ENCODE results near the gene PTAFR.

The PTAFR gene, protein sequence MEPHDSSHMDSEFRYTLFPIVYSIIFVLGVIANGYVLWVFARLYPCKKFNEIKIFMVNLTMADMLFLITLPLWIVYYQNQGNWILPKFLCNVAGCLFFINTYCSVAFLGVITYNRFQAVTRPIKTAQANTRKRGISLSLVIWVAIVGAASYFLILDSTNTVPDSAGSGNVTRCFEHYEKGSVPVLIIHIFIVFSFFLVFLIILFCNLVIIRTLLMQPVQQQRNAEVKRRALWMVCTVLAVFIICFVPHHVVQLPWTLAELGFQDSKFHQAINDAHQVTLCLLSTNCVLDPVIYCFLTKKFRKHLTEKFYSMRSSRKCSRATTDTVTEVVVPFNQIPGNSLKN

DNA sequence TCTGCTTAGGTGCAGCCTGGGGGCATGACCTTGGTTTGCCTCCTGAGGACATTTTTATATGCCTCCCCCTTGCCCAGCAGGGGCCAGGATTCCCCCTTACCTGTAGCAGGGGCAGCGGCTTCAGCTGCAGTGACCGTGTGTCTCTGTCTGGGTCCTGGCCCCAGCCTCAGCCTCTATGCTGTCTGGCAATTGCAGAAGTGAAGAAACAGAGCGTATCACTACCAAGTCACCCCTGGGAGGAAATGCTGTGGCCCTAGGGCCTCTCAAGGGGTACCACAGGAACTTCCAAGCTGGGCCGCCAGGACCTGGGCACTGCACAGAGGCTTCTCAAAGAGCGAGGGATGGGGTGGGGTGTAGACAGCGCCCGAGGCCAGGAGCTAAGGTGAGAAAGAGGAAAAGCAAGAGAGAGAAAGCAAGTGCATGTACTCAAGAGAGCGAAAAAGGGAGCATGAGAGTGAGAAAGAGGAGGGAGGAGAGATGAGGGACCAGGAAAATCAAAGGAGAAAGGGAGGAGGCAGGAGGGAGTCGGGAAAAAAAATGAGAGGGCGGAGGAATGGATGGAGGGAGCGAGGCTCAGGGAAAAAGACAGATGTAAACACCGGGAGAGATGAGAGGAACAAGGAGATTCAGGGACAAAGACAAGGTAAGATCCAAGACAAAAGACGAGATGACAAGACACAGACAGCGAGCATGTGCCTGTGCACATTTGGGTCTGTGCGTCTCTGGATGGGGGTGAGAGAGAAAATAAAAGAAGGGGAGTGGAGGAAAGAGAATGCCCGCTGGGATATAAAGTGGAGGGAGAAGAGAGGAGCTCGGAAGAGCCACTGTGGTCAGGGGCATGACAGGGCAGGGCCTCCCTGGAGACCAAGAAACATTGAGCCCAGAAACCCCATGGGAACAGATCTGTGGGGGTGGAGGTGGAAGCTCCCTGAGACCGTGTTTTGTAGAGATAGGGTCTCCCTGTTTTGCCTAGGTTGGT lies at the start of gene PTAFR:
PTAFR (minus strand) TSS at position 199 of the 979 bp plus-strand sequence. CDS start 25,669 bp downstream, outside the sequence.
- no peak for DNase-seq

DNA sequence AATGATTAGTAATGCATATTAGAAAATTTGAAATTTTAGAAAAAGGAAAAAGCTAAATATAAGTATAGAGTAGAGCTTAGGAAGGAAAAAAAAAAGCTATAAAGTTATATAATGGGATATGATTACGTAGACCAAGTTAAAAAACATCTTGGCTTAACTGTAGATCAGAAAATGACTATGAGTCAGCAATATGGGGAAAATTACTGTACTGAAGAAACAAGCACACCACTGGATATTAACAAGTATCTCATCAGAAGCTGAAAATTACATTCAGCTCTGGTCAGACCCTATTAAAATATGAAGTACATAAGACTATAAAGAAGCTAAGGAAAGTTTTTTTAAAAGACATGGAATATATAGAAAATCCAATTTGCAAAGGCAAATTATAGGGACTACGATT lies 36.8 kb upstream of the PTAFR start:
- DNase-seq, result no peak

DNA sequence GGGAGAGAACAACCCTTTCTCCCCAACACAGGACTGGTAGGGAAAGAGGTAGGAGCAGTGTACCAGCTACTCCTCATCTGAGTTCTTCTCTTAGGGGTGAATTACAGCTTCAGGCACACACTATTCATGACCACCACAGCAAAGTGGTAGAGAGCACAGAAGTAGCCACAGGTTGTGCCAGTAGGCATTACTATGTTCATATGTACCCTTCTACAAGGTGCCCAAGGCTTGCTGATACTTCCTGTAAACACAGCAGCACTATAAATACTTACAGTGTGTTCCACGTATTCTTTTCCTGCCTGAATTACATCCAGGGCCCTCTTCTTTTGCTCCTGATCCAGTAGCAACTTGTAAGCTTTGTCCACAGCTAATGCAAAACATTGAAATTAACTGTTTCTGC lies 33.2 kb upstream of the PTAFR start:
- no peak for DNase-seq

DNA sequence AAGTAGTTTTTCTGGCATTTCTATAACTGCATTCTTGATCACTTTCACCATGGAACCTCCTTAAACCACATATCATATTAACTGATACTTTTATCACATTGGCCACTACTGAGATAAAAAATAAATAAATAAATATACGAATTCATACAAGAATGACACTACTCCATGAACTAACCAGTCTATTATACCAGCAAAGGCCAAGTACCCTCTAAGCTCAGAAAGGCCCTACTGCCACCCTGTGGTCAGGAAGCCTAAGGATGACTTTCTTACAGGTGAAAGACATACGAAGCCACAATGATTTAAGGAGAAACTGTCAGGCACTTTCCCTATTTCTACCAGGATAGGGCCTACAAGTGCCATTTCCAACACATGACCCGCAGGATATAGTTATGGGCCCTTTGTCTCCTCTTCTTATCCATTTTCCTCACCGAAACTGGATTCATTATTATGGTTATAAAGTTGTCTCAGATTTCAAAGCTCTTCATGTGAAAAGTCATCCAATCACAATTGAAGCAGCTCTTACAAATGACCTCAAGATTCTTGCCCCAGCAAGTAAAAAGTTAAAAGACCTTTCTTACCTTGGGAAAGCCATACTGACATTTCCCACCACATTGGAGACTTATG lies 32.4 kb upstream of the PTAFR start:
- DNase-seq, result peak; percentile 60

DNA sequence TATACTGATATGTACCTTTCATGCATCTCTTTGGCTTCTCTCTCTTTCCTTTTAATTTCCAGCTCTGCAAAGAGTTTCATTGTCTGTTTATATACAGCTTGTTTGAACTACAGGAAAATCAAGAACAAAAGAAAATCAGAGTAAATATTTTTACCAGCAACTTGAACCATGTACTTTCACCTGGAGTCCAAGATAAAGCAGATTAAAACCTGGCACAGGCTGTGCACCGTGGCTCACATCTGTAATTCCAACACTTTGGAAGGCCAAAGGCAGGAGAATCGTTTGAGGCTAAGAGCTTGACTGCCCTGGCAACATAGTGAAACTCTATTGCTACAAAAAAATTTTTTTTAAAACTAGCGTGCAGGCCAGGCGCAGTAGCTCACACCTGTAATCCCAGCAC lies 28.8 kb upstream of the PTAFR start:
- no peak for DNase-seq

DNA sequence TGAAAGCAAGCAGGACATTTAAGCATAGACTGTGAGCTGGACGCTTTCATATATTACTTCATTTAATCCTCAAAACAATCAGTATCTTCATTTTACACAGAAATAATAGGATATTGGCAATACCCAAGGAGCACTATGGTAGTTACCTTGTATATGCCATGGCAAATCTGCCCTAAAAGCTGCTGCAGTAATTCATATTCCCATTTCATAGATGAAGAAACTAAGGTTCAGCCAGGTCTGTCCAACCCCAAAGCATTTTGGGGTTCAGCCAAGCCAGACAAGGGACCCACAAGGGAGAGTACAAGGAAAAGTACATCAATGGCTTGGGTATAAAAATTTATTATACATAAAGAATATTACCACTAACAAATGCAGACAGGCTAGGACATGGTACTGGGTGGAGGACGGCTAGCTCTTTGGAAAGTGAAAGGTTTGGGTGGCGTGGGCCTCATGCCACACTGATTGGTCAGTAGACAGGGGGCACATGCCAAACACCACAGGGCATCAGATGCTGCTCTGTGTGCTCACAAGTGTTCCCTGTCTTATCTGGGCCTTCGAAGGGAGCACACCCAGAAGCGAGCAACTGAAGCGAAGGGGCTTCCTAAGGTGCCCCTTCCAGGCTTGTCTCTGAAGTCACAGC lies 23.9 kb upstream of the PTAFR start:
- DNase-seq, result no peak

DNA sequence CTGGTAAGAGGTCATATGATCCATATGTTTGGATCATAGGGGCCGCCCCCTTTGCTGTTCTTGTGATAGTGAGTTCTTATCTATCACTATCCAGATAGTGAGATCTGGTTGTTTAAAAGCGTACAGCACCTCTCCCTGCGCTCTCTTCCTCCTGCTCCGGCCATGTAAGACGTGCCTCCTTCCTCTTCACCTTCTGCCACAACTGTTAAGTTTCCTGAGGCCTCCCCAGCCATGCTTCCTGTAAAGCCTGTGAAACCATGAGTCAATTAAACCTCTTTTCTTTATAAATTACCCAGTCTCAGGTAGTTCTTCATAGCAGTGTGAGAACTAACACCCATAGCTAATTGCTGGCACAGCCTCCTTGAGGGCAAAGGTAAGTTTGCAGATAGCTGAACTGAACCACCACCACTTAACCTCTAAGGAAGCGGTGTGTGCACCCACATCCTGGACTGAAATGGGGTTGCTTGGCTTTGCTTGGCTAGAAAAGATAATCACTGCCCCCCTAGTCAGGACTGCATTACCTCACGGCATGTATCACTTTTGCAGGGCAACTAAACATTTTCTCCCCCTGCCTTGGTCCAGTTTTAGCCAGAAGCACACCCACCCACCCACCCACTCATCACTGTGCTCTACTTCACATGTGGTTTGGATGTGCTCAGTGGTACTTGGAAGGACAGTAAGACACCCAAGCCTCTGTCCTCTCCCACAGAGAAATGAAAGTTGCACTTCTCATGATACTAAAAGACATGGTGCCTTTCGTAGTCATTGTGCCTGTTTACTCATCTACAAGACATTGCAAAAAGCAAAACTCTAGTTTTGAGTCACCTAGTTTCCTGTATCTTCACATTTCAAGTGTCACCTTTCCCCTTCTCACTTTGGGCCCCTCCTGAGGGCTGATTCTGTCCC lies 23.1 kb upstream of the PTAFR start:
- DNase-seq, result peak; percentile 77

DNA sequence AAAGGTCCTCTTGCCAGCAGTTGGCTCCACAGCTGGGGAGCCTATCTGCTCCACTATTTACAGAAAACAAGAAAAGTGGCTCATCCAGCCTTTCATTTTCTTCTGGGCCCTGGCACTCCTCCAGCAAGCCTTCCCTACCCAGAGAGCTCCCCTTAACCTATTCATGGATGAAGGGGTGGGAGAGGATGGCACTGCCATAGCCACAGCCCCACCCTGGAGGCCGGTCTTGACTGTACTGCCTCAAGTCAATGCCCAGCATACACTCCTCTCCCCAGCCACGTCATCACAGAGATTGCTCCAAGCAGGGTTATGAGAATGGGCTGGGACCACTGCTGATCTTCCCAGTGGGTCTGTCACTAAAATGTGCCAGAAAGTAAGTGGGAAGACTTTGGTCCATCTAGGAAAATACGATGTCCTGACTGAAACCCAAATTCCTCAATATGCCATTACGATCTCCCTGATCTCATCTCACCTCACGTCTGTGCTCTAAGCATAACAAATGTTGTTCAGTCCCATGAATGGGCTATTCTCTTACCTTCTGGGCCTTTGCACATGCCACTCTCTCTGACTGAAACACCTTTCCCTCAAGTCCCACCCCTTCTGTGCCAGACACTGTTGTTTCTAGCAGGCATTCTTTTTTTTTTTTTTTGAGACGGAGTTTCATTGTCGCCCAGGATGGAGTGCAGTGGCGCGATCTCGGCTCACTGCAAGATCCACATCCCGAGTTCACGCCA lies 21.4 kb upstream of the PTAFR start:
- DNase-seq, result peak; percentile 21

DNA sequence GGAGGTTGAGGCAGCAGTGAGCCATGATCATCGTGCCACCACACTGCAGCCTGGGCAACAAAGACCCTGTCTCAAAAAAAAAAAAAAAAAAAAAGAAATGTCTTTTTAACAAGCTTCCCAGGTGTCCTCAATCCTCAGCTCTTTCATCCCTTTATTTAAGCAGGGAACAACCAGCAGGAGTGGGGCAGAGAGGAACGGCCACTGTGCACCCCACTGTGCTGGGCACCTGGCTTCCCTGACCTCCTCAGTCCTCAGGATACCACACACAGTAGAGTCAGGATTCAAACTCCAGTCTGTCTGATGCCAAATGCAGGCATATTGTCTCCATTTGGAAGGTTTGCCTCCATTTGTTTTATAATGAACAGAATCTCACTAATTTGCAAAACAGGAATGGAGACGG lies 19.8 kb upstream of the PTAFR start:
- peak; percentile 14 for DNase-seq

DNA sequence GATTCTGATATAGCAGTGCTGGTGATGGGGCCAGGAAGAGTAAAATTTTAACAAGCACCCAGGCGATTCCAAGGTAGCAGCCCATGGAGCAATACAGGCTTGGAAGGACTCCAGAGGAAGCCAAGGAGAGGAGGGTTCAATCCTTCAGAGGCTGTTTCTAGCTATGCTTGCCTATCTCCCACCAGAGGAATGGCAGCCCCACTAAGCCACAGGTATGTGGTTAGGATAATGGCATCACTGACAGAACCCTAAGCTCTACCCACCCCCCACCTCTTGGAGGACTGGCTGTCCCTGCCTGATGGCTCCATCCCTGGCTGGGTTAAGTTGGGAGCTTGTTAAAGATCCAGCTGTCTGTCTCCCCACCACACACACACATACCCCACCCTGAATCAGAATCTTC lies 19.3 kb upstream of the PTAFR start:
- peak; percentile 13 for DNase-seq

DNA sequence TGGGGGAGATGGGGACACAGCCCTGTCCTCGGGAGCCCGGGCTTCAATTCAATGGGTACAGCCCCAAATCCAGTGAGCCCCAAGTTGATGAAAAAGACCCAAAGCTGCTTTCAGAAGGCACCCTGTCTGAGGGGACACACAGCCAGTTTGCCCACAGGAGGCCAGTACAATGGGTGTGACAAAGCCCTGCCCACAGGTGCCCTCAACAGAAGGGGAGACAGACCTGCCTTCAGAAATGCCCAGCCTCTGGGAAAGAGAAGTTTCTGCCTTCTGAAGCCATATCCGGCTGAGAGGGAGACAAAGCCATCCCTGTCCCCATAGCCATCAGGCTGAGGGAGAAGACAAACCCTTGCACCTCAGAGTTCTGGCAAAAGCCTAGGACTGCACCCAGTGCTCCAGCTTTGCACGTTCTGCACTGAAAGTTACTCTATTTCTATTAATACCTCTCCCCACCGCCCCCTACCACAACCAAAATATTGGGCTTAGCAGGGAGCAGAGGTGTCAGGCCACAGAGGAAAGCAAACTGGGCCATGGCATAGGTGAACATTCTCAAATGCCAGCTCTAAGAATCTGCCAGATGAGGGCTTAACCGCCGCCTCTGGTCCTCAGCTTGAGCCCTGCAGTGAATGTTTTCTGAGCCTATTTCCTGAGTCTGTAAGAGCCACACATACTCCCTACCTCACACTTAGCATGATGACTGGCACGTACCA lies 18.0 kb upstream of the PTAFR start:
- DNase-seq, result peak; percentile 22

DNA sequence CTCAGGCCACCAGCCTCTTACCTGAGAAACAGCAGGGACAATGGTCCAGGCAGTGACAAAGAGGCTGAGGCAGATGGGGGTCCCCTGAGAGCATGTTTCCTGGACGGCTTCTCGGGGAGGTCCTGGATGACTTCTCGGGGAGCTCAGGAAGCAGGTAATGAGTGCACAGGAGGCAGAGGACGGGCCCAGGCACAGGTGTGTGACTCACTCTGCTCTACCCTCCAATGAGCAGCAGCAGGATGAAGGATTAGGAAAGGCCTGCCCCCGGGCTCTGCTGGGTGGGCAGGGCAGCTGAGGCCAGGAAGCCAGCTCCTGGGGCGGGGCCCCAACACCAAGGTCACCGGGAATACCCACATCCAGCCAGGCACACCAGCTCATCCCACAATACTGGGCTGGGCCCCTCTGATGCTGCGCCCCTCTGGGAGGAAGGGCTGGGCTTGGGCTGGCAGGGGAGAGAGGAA lies 17.2 kb upstream of the PTAFR start:
- DNase-seq, result peak; percentile 21

DNA sequence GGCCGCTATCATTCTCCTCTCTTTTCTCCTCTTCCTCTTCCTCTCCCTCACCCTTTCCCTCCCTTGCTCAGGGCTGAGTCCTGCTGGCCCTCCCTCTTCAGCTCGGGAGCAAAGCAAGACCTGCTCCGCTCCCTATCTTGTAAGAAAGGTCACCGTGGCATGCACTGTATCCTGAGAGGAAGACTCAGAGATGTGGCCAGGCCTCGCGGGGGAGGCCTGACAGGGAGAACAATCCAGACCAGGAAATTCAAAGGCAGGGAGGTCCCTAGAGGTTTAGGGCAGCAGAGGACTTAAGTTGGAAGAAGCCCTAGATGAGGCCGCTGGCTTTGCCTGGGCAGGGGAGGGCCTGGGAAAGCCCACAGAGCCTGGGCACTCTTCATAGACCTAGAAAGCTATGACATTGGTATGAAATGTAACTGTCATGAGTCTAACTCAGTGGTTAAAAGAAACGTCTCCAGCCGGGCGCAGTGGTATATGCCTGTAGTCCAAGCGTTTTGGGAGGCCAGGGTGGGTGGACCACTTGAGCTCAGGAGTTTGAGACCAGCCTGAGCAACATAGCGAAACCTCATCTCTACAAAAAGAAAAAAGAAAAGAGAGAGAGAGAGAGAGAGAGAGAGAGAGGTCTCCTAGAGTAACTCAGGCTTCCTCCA lies 14.6 kb upstream of the PTAFR start:
- DNase-seq, result no peak

DNA sequence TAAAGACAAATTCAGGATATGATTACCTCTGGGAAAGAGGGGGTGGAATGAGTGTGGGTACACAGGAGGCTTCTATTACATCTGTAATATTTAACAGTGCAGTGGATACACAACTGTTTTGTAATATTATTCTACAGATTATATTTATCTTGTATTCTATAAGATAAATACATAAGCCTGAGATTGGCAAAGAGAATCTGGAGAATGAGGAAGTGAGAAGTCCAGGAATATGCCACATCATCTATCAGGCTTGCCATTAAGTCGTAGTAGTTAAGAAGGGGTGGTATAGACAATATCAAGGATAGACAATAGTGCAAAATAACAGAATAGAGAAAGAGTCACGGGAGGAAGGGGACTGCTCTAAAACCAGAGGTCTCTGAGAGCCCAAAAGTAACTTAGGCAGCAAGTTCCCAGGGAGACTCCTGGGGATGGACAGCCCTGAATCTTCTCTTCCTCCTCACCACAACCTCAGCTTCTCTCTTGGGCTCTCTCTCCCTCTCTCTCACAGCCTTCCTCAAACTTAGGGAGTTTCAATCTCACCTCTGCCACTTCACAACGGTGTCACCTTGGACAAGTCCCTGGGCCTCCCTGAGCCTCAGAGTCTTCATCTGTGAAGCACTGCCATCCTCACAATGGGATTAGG lies 14.0 kb upstream of the PTAFR start:
- DNase-seq, result no peak

DNA sequence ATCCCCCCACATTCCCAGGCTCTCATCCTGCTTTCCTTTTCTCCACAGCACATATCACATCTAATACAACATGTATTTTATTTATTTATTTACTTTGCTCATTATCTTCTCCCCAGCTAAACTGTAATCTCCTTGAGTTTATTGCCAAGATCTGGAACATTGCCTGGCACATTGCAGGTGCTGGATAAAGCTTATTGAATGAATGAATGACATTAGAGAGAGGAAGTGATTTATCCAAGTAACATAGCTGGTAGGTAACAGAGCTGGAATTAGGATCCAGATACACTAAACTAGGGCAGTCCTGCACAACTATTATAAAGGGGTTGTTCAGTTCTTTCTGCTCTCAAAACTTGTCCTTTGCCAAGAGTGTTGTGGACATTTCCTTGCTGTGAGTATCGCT lies 8.6 kb upstream of the PTAFR start:
- DNase-seq, result no peak

DNA sequence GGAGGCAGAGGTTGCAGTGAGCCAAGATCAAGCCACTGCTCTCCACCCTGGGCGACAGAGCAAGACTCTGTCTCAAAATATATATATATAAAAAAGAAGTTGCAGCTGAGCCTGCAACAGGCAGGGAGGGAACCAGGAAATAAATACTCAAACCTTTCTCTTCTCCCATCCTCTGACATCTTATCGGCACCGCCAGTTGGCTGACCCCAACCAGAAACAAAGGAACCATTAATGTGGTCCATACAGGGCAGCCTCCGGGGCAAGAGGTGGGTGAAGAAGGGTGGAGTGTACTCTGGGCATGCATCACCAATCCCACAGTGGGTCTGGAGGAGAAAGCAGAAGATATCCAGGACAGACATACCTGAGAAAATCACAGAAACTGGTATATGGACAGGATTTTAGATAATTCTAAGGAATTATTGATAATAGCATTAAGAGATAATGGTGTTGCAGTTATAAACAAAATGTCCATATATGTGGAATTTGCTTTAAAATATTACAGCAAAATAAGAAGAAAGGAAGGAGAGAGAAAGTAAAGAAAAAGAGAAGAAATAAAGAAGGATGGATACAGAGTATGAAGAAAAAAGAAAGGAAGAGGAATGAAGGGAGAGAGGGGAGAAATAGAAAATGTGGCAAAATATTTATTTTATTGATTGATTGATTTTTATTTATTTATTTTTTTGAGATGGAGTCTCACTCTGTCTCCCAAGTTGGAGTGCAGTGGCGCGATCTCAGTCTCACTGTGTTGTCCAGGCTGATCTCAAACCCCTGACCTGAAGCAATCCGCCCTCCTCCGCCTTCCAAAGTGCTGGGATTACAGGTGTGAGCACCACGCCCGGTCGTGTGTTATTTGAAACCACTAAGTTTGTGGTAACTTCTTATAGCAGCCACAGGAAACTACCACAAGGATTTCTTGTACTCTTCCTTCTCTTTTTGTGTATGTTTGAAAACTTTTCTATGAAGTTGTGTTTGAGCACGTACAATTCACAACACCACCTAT lies 4.1 kb upstream of the PTAFR start:
- no peak for DNase-seq

DNA sequence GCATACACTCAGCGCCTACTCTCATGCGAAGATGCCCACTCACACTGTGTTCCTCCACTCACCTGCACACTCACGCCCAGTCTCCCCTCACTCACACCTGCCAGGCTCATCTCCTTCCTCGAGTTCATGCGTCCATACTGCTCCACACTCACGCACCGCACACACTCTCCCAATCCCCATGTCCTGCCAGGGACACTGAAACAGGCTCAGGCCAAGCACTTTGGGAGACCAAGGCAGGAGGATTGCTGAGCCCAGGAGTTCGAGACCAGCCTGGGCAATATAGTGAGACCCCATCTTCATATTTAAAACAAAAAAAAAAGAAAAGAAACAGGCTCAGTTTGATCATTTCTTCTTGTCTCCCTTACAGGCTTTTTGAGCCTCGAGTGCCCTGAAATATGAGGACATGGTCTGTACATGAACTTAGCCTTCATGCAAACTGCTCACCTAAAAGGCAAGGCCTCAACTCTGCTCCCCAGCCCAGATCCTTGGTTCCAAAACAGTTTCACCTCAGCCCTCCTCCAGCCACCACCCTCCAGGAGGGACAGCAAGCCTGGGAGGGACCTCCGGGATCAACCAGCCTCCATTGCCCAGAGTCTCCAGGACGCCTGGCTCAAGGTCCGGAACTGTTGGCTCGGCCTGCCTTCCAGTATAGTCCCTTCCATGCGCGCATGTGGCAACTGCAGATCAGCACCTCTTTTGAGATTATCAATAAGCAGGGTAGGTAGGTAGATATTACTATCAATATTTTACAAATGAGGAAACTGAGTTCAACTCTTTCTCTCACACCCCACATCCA lies 2.4 kb upstream of the PTAFR start:
- no peak for DNase-seq
